Globus pallidus (tissue), 1 donor: ENCODE results near the gene TNK2.
A peak's percentile ranks its signal among the peaks of the same experiment; 100 is the strongest.
"Not testable (repeated sequence)": the region's sequence is repeated elsewhere in the genome, so short reads cannot be mapped to it uniquely, and the experiment has no call there.

Experiments
- DNase-seq: peaks from one replicate; pipeline ENCODE4 v3.0.0-alpha.2; 2015; ENCODE audit warnings: low spot score

The TNK2 gene

GRCh38 chr3:195850857-195851543 lies 57.4 kb downstream of the TNK2 start:
- peak; percentile 83 for DNase-seq

GRCh38 chr3:195849322-195850074 lies 58.9 kb downstream of the TNK2 start:
- DNase-seq = no peak

GRCh38 chr3:195847055-195847950 lies 61.0 kb downstream of the TNK2 start:
- no peak for DNase-seq

GRCh38 chr3:195845483-195845882 lies 62.9 kb downstream of the TNK2 start:
- DNase-seq = no peak

DNA sequence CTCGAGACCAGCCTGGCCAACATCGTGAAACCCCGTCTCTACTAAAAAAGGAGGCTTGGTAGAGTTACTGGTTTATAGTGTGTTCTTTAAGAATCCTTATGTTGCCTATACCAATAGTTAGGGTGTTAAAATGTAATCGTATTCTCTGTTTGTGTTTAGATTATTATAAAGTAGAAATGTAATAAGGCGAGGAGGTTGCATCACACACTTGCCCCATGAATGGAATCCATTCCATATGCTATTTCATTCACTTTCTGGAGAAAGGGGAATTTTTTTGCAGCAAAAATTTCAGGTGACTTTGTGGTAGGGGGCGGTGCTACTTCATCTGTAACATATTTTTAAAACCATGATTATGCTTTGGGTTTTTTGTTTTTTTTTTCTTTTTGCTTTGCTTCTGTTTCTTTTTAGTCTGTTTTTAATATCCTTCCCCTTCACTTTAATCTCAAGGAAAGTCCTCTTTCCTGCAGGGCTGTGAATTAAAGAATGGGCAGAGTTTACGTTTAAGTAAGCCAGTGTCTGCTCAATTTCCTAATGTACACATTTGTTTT lies 63.6 kb downstream of the TNK2 start:
- DNase-seq = no peak

- no peak for DNase-seq
These were observed 68.9 kb downstream of the TNK2 start for GRCh38 chr3:195839260-195840010.

GRCh38 chr3:195838714-195839113 lies 69.6 kb downstream of the TNK2 start:
- no peak for DNase-seq

DNA sequence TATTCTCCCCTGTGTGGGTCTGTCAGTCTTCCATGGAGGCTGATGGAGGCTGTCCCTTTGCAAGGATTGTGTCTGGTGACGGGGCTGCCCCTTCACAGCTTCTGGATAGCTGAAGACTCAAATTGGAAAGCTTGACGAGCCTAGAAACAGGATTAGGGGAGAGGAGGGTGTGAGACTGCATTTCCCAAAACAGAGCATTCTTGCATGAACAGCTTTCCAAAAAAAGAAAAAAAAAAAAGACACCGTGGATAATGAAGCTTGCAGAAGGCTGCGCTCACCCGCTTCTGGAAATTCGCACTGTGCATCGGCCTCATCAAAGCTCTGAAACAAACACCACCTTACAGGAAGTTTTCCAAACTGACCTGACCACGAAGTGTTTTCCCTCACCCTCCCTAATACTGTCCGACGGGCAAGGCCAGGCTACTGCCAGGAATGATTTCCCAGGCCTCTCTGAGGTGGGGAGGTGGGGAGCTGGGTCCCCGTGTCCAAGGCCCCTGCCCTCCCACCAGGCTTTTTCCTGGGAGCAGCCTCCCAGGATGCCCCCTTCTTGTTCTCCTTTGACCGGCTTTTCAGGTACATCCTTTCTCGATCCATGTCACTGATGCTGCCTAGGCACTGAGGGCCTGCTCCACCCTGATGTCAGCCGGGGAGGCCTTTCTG lies 71.7 kb downstream of the TNK2 start:
- no peak for DNase-seq

- DNase-seq = no peak
These were observed 72.6 kb downstream of the TNK2 start for GRCh38 chr3:195835791-195836190.

DNA sequence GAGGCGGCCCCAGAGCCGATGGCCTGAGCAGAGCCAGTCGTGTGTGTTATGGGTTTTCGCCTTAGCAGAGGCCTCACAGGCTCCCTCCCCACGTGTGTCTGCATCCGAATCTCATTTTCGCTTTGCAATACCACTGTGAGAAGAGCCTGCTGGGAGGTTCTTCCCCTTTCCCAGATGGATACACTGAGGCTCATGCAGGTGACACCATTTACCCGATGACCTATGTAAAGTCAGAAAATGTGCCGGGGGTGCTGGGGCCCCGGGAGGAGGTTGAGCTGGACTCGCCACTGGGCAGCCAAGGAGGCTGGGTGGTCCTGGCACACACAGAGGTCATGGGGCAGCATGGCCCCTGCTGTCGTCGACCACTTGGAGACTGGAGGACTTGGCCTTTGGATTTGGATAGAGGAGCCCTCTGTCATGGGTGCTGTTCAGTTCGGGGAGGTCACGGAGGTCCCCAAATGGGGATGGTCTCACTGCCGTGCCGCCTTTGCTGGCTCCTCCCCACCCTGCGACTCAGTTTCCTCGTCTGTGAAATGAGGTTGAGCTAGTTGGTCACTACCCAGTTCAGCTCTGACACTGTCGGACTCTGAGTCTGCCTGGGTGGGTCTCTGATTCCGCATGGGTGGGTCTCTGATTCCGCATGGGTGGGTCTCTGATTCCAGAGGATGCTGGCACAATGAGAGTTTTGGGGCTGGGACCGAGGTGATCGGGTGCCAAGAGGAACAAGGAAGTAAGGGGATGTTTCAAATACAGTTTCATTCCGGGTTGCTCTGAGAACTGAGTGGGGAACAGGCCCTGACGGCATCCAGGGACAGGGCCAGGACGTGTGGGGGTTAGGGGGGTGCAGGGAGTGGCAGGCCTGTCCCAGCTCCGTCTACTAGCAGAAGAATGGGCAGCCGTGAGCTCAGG lies 73.4 kb downstream of the TNK2 start:
- no peak for DNase-seq

DNA sequence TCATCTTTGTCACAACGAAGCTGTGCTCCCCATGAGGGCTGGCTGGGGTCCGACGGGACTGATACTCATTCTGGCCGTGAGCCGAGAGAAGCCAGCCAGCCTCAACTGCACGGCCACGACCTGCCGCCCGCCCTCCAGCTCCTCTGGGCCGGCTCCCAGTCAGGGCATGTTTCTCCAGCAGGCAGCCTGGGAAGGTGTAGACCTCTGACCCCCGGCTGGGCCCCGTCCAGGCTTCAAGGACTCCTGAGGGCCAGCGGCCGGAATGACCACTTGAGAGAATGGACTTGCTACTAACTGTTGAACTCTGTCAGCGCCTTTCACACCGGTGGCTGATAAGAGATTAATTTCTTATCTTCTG lies 78.5 kb downstream of the TNK2 start:
- no peak for DNase-seq

- no peak for DNase-seq
These were observed 79.6 kb downstream of the TNK2 start for GRCh38 chr3:195828762-195829161.

- no peak for DNase-seq
These were observed 82.2 kb downstream of the TNK2 start for GRCh38 chr3:195825857-195826804.

- DNase-seq = no peak
These were observed 83.2 kb downstream of the TNK2 start for GRCh38 chr3:195825191-195825588.

- not testable (repeated sequence) for DNase-seq
These were observed 83.7 kb downstream of the TNK2 start for GRCh38 chr3:195824425-195825190.

DNA sequence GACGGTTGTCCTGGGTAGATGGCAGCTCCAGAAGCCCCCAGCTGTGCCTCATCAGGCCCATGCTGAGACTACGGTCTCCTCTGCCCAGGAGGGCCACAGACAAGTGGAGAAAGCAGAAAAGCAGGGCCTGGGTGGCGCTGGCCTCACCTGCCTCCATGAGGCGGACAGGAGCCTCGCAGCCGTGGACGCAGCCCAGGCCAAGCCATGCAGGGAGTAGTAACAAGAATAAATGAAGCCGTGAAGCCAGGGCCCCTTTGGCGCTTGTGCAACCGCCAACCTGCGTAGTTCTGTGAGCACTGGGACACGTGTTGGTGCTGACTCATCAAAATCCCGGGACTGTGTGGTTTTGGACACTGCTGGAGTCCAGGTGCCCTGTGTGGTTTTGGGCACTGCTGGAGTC lies 84.4 kb downstream of the TNK2 start:
- DNase-seq = no peak

GRCh38 chr3:195823280-195823679 lies 85.1 kb downstream of the TNK2 start:
- no peak for DNase-seq

GRCh38 chr3:195822131-195822696 lies 86.1 kb downstream of the TNK2 start:
- no peak for DNase-seq
